PFSK-1 (cell line): ENCODE data around the gene TUBB4A.

Source experiments
- FOXP2 ChIP-seq: optimal IDR thresholded peaks from 2 replicates; pipeline ENCODE3; 2011; ENCODE audit warnings: borderline replicate concordance, control low read depth, inconsistent platforms; ENCODE audit not compliant: insufficient read depth; ENCODE audit errors: extremely low read length, extremely low read depth
- POLR2AphosphoS5 ChIP-seq: IDR thresholded peaks from 2 replicates; pipeline ENCODE4 v1.6.1; 2012; ENCODE audit warnings: low read depth, mild to moderate bottlenecking, control low read depth, low read length, moderate library complexity
- SIN3A ChIP-seq: IDR thresholded peaks from 2 replicates; pipeline ENCODE4 v1.6.1; 2012; ENCODE audit warnings: mild to moderate bottlenecking, low read length, moderate library complexity, borderline replicate concordance; ENCODE audit not compliant: insufficient read depth
- TAF1 ChIP-seq: IDR thresholded peaks from 2 replicates; pipeline ENCODE4 v1.6.1; 2012; ENCODE audit warnings: low read length, control low read depth, borderline replicate concordance; ENCODE audit not compliant: insufficient read depth
- TF ChIP-seq, protein P1 (sequence below), 2 experiments: IDR thresholded peaks; 2 replicates each; pipeline versions ENCODE4 v1.6.1 to v1.8.0; 2011 to 2012; ENCODE audit warnings: low read depth in 2 of 2, low read length in 2 of 2, control low read depth in 1 of 2, inconsistent platforms in 1 of 2, mild to moderate bottlenecking in 1 of 2, moderate library complexity in 1 of 2; ENCODE audit not compliant: insufficient read depth in 1 of 2

Gene TUBB4A

GRCh38 chr19:6524311-6524710 lies 22.2 kb upstream of the TUBB4A start:
- no peak for TF ChIP-seq SIN3A
- TF ChIP-seq, protein P1, sequence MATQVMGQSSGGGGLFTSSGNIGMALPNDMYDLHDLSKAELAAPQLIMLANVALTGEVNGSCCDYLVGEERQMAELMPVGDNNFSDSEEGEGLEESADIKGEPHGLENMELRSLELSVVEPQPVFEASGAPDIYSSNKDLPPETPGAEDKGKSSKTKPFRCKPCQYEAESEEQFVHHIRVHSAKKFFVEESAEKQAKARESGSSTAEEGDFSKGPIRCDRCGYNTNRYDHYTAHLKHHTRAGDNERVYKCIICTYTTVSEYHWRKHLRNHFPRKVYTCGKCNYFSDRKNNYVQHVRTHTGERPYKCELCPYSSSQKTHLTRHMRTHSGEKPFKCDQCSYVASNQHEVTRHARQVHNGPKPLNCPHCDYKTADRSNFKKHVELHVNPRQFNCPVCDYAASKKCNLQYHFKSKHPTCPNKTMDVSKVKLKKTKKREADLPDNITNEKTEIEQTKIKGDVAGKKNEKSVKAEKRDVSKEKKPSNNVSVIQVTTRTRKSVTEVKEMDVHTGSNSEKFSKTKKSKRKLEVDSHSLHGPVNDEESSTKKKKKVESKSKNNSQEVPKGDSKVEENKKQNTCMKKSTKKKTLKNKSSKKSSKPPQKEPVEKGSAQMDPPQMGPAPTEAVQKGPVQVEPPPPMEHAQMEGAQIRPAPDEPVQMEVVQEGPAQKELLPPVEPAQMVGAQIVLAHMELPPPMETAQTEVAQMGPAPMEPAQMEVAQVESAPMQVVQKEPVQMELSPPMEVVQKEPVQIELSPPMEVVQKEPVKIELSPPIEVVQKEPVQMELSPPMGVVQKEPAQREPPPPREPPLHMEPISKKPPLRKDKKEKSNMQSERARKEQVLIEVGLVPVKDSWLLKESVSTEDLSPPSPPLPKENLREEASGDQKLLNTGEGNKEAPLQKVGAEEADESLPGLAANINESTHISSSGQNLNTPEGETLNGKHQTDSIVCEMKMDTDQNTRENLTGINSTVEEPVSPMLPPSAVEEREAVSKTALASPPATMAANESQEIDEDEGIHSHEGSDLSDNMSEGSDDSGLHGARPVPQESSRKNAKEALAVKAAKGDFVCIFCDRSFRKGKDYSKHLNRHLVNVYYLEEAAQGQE (IDR thresholded peaks at IDR 0.05; ENCODE audit: insufficient read depth in 1 of 2, low read depth in 2 of 2, low read length in 2 of 2) = no peak
- TF ChIP-seq FOXP2 = no peak
- no peak for TF ChIP-seq TAF1
- no peak for TF ChIP-seq POLR2AphosphoS5

DNA sequence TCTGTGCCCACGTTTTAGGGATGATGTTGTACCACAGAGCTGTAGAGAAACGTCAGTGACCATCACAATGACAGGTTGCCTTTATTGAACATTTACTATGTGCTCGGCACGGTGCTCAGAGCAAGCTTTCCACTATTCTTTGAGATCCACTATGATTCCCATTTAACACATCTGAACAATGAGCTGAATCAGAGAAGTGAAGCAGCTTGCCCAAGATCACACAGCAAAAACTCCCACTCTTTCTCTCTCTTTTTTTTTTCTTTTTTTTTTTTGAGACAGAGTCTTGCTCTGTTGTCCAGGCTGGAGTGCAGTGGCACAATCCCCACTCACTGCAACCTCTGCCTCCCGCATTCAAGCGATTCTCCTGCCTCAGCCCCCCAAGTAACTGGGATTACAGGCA lies 20.6 kb upstream of the TUBB4A start:
- TF ChIP-seq TAF1 (no peak), FOXP2 (no peak), POLR2AphosphoS5 (no peak), SIN3A (no peak)
- TF ChIP-seq, protein P1 (IDR thresholded peaks at IDR 0.05; ENCODE audit: insufficient read depth in 1 of 2, low read depth in 2 of 2, low read length in 2 of 2) = no peak

DNA sequence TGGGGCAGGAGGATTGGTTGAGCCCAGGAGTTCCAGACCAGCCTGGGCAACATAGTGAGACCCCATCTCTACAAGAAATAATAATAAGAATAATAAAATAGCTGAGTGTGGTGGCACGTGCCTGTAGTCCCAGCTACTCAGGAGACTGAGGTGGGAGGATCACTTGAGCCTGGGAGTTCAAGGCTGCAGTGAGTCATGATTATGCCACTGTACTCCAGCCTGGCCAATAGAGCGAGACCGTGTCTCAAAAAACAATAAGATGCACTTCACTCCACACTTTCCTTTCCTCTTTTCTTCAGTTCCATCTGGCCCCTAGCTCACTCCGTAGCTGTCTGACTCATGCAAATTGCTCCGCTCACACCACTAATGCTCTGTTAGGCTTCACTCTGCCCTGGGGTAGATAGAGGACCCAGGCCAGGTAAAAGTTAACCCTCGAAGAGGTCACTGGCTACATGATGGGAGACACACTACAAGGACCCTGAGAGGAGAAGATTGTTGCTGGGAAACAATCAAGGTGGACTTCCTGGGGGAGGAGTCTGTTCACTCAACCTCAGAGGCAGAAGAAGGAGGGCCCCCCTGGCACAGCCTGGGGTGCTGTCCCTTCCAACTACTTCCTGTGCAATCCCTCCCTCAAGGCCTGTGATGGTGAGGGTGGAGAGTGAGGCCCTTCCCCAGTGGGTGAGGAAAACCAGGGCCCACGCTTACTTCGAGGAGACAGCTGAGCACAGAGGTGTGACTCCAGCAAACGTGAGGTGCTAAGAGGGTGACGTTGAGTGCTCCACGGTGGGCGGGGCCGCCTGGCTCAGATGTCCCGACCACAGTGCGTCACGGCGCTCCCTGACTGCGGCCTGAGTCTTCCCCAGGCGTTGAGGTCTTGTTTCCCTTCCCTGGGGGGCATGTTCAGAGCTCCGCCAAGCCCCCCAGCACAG lies 19.9 kb upstream of the TUBB4A start:
- TF ChIP-seq, protein P1 (IDR thresholded peaks at IDR 0.05; ENCODE audit: insufficient read depth in 1 of 2, low read depth in 2 of 2, low read length in 2 of 2) = no peak

- TF ChIP-seq SIN3A (no peak), TAF1 (no peak), POLR2AphosphoS5 (no peak), FOXP2 (no peak)
- TF ChIP-seq, protein P1 (IDR thresholded peaks at IDR 0.05; ENCODE audit: insufficient read depth in 1 of 2, low read depth in 2 of 2, low read length in 2 of 2) = no peak
These were observed 17.2 kb upstream of the TUBB4A start for GRCh38 chr19:6519289-6519688.
